GM06990 (cell line): ENCODE measurements around the gene ANKRD40.

Experiments used
- DNase-seq: peaks from one replicate; pipeline ENCODE4 v3.0.0-alpha.2; 2011; ENCODE audit not compliant: insufficient read length; ENCODE audit errors: extremely low read depth
- H3K27me3 ChIP-seq: replicated peaks from 2 replicates; pipeline ENCODE4 v1.6.0; 2011; ENCODE audit warnings: low read length; ENCODE audit not compliant: control insufficient read depth, insufficient read depth
- H3K36me3 ChIP-seq: 2 replicates; pipeline ENCODE4 v1.5.1; 2011; ENCODE audit warnings: low read length; ENCODE audit not compliant: control insufficient read depth, insufficient read depth
- H3K4me3 ChIP-seq: replicated peaks from 2 replicates; pipeline ENCODE4 v1.5.1; 2011; ENCODE audit warnings: low read depth, mild to moderate bottlenecking, control low read depth, low read length
- CTCF ChIP-seq: IDR thresholded peaks from 2 replicates; pipeline ENCODE4 v1.5.1; 2011; ENCODE audit warnings: low read length, control low read depth, mild to moderate bottlenecking, inconsistent platforms; ENCODE audit not compliant: insufficient read depth, poor library complexity, severe bottlenecking

Gene ANKRD40

GRCh38 chr17:50665838-50666237 lies 41.9 kb downstream of the ANKRD40 start:
- no peak for DNase-seq
- H3K27me3 ChIP-seq: peaks cover 1% of the 10 kb centered on the region; the same call in 1 of the 2 replicates
- no peak for TF ChIP-seq CTCF
- H3K36me3 ChIP-seq: no peaks in the 10 kb centered on the region
- H3K4me3 ChIP-seq: no peak overlapping the region

- H3K4me3 ChIP-seq: no peak overlapping the region
- no peak for TF ChIP-seq CTCF
- DNase-seq: no peak
- H3K36me3 ChIP-seq: no peaks in the 10 kb centered on the region
- H3K27me3 ChIP-seq: peaks cover 1% of the 10 kb centered on the region; the same call in 1 of the 2 replicates
These were observed 42.8 kb downstream of the ANKRD40 start for GRCh38 chr17:50664788-50665458.

- TF ChIP-seq CTCF: no peak
- H3K27me3 ChIP-seq: peaks cover 1% of the 10 kb centered on the region; the same call in 1 of the 2 replicates
- H3K4me3 ChIP-seq: no peak overlapping the region
- H3K36me3 ChIP-seq: no peaks in the 10 kb centered on the region
- no peak for DNase-seq
These were observed 43.8 kb downstream of the ANKRD40 start for GRCh38 chr17:50663812-50664374.

GRCh38 chr17:50662632-50663225 lies 45.0 kb downstream of the ANKRD40 start:
- no peak for DNase-seq
- peaks cover 1% of the 10 kb centered on the region; the same call in 1 of the 2 replicates for H3K27me3 ChIP-seq
- no peak for TF ChIP-seq CTCF
- no peak overlapping the region for H3K4me3 ChIP-seq
- no peaks in the 10 kb centered on the region for H3K36me3 ChIP-seq

- no peaks in the 10 kb centered on the region for H3K36me3 ChIP-seq
- no peak for TF ChIP-seq CTCF
- H3K27me3 ChIP-seq: peaks cover 1% of the 10 kb centered on the region
- no peak overlapping the region for H3K4me3 ChIP-seq
- DNase-seq: no peak
These were observed 45.8 kb downstream of the ANKRD40 start for GRCh38 chr17:50661795-50662391.
